Panc1 (cell line): Measurements from ENCODE around the gene PBX2.

Experiments used
- POLR2AphosphoS5 ChIP-seq: IDR thresholded peaks from 2 replicates; pipeline ENCODE4 v1.6.1; 2012; ENCODE audit warnings: mild to moderate bottlenecking, low read depth, low read length, moderate library complexity
- SIN3A ChIP-seq: IDR thresholded peaks from 2 replicates; pipeline ENCODE4 v1.6.1; 2012; ENCODE audit warnings: low read depth, mild to moderate bottlenecking, low read length, moderate library complexity, borderline replicate concordance; ENCODE audit not compliant: insufficient read depth
- TCF7L2 ChIP-seq: IDR thresholded peaks from 2 replicates; pipeline ENCODE4 v1.6.1; 2011; ENCODE audit warnings: mild to moderate bottlenecking, low read depth, low read length, inconsistent platforms
- TF ChIP-seq, protein P1 (sequence below): fragments of 450-650 bp; IDR thresholded peaks from 2 replicates; pipeline ENCODE4 v1.5.1; 2017; ENCODE audit warnings: mild to moderate bottlenecking
- TF ChIP-seq, protein P2 (sequence below), 2 experiments: IDR thresholded peaks; 2 replicates each; pipeline ENCODE4 v1.6.1; 2011 to 2012; ENCODE audit warnings: low read depth in 2 of 2, control low read depth in 1 of 2, low read length in 1 of 2, mild to moderate bottlenecking in 1 of 2, moderate library complexity in 1 of 2; ENCODE audit not compliant: insufficient read depth in 1 of 2

- TF ChIP-seq, protein P1, sequence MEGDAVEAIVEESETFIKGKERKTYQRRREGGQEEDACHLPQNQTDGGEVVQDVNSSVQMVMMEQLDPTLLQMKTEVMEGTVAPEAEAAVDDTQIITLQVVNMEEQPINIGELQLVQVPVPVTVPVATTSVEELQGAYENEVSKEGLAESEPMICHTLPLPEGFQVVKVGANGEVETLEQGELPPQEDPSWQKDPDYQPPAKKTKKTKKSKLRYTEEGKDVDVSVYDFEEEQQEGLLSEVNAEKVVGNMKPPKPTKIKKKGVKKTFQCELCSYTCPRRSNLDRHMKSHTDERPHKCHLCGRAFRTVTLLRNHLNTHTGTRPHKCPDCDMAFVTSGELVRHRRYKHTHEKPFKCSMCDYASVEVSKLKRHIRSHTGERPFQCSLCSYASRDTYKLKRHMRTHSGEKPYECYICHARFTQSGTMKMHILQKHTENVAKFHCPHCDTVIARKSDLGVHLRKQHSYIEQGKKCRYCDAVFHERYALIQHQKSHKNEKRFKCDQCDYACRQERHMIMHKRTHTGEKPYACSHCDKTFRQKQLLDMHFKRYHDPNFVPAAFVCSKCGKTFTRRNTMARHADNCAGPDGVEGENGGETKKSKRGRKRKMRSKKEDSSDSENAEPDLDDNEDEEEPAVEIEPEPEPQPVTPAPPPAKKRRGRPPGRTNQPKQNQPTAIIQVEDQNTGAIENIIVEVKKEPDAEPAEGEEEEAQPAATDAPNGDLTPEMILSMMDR: no peak
- TF ChIP-seq TCF7L2 (no peak), SIN3A (no peak), POLR2AphosphoS5 (no peak)
- TF ChIP-seq, protein P2, sequence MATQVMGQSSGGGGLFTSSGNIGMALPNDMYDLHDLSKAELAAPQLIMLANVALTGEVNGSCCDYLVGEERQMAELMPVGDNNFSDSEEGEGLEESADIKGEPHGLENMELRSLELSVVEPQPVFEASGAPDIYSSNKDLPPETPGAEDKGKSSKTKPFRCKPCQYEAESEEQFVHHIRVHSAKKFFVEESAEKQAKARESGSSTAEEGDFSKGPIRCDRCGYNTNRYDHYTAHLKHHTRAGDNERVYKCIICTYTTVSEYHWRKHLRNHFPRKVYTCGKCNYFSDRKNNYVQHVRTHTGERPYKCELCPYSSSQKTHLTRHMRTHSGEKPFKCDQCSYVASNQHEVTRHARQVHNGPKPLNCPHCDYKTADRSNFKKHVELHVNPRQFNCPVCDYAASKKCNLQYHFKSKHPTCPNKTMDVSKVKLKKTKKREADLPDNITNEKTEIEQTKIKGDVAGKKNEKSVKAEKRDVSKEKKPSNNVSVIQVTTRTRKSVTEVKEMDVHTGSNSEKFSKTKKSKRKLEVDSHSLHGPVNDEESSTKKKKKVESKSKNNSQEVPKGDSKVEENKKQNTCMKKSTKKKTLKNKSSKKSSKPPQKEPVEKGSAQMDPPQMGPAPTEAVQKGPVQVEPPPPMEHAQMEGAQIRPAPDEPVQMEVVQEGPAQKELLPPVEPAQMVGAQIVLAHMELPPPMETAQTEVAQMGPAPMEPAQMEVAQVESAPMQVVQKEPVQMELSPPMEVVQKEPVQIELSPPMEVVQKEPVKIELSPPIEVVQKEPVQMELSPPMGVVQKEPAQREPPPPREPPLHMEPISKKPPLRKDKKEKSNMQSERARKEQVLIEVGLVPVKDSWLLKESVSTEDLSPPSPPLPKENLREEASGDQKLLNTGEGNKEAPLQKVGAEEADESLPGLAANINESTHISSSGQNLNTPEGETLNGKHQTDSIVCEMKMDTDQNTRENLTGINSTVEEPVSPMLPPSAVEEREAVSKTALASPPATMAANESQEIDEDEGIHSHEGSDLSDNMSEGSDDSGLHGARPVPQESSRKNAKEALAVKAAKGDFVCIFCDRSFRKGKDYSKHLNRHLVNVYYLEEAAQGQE (IDR thresholded peaks at IDR 0.05; ENCODE audit: insufficient read depth in 1 of 2, low read depth in 2 of 2, low read length in 1 of 2): no peak
These were observed 22.7 kb downstream of the PBX2 start for GRCh38 chr6:32167154-32167760.
